ENCODE data around the gene SPNS3.

SPNS3 gene

GRCh38 chr17:4436381-4436780, 2.6 kb downstream of the SPNS3 start:
- DNase-seq, result no peak

- no peak for DNase-seq
These were observed 3.1 kb downstream of the SPNS3 start for GRCh38 chr17:4436846-4437245.

DNA sequence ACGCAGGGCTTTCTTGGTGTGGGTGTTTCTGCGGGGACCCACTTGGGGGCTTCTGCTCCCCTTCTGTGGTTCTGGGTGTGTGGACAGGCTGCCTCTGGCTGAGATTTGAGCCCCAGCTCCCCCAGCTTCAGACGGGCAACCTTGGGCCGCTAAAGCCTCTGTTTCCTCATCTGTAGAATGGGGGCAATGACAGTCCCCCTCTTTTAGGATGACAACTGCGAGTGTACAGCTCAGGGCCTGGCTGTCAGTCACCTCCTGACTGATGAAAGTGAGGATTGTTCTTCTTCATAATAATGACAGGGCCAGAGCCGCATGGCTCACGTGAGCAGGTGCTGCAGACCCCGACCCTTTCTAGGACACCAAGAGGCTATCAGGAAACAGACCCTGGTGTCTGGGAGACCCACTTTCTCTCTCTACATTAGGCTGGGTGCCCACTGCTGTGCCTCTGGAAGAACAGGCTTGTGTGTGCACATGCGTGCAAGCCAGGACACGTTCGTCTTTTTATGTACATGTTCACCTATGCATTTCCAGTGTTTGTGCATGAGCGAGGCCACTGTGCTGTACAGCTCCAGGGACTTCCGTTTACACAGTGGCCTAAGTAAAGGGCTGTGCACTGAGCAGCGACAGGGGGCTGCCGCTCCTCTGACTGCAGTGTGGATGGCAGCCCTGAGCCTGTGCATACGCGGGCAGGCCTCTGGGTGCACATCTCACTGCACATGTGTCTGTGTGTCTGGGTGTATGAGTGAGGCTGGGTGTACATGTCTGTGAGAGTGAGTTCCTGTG, 4.6 kb downstream of the SPNS3 start:
- DNase-seq, result no peak

DNA sequence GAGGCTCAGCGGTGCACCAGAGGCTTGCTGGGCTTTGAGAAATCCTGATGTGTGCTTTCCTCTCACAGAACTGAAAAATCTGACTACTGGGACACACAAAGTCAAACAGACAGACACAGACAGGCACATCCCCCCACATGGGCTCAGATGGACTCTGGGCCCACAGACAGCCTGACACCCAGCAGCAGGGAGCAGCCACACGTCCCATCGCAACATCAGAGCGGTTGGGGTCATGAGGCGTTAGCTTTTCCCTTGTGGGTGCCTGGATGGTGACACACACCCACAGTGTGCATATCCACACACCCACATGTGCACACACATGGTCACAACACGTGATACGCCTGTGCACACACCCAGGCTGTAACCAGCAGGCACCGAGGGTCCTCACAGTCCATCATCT, 6.3 kb downstream of the SPNS3 start:
- DNase-seq, result no peak

- DNase-seq, result no peak
These were observed 7.2 kb downstream of the SPNS3 start for GRCh38 chr17:4440690-4441686.

- no peak for DNase-seq
These were observed 8.8 kb downstream of the SPNS3 start for GRCh38 chr17:4442582-4442981.

- no peak for DNase-seq
These were observed 9.7 kb downstream of the SPNS3 start for GRCh38 chr17:4443476-4443875.

GRCh38 chr17:4444782-4445473, 11.2 kb downstream of the SPNS3 start:
- no peak for DNase-seq

- DNase-seq, result no peak
These were observed 12.0 kb downstream of the SPNS3 start for GRCh38 chr17:4445731-4446130.

- DNase-seq, result no peak
These were observed 12.8 kb downstream of the SPNS3 start for GRCh38 chr17:4446326-4447071.

- DNase-seq, result no peak
These were observed 14.6 kb downstream of the SPNS3 start for GRCh38 chr17:4448197-4448980.

GRCh38 chr17:4449736-4450135, 16.0 kb downstream of the SPNS3 start:
- no peak for DNase-seq

GRCh38 chr17:4450710-4451316, 17.1 kb downstream of the SPNS3 start:
- no peak for DNase-seq

GRCh38 chr17:4453812-4454591, 20.3 kb downstream of the SPNS3 start:
- no peak for DNase-seq

GRCh38 chr17:4460661-4461060, 26.9 kb downstream of the SPNS3 start:
- no peak for DNase-seq

- no peak for DNase-seq
These were observed 30.2 kb downstream of the SPNS3 start for GRCh38 chr17:4463818-4464476.

DNA sequence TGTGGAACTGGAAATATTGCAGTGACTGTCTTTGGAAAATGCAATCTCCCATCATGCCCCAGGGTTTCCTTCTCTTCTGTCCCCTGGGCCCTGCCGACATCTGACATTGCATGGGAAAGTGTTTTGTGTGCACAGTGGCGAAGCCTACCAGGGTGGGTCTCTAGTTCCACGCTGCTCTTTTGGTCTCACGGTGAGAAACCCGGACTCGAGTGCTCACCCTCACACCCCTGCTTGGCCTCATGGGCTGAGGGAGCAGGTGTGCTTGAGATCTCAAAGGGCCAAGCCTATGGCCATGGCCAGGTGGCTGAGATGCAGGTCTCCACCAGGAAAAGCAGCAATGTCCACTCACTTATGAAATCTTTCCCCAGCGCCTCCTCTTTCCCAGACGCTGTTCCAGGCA, 32.0 kb downstream of the SPNS3 start:
- no peak for DNase-seq

DNA sequence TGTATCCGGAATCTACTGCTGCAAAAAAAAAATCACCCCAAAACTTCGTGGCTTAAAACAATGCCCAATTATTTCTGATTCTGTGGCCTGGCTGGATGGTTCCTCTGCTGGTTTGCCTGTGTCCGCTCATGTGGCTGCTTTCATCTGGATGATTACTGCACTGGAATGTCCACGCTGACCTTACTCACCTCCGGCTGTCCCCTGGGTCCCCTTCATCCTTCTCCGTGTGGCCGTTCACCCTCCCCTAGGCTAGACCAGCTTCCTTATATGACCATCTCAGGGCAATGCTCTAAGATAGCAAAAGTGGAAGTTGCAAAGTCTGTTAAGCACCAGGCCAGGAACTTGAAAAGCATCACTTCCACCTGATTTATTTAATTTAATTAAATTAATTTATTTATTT, 33.5 kb downstream of the SPNS3 start:
- DNase-seq, result no peak

DNA sequence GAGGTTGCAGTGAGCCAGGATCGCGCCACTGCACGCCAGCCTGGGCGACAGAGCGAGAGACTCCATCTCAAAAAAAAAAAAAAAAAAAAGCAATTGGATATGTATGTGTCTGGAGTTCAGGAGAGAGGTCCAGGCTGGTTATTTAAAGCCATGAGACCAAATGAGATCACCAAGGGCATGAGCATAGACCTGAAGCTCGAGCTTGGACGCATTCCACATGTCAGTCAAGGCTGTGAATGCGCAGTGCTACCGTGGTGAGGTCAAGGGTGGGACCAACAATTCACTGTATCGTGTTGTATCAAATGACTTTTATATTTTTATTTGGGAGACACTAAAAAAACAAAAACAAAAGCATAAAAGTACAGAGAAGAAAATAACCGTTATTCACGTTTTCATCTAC, 35.8 kb downstream of the SPNS3 start:
- DNase-seq, result no peak

DNA sequence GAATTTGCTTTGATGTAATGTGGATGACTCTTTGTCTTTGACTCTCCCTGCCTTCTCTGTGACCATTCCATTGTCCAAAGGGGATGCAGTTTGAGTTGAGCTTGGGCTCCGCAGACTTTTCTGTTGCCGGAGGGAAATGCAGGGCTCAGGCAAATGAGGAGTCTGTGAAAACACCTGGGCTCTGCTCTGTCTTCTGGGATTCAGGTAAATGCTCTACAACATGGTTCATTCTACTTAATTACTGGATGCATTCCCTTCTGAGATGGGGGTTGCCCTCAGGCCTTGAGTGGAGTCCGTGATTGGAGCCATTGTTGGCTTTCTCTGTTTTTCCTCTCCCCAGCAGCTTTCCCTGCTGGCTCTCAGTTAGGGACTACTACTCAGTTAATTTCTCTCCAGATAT, 38.5 kb downstream of the SPNS3 start:
- DNase-seq, result no peak

Measured in DMS153 (cell line).